Effector memory CD8-positive, alpha-beta T cell (primary cell): ENCODE data around the gene PTEN.

Experiments used
- ATAC-seq: fragments of 150-1000 bp; cut with Tn5 transposase; replicated peaks from 2 replicates; pipeline ENCODE4 v1.10.0; 2021; ENCODE audit warnings: mild to moderate bottlenecking, moderate library complexity
- DNase-seq, 3 experiments: peaks; one replicate each; pipeline ENCODE4 v3.0.0; 2021
- H3K27ac Mint-ChIP-seq, 2 donors: one replicate each; pipeline ENCODE4 v1.8.0; 2022; ENCODE audit warnings: mild to moderate bottlenecking in 2 of 2, mixed read lengths in 2 of 2, moderate library complexity in 2 of 2
- H3K27me3 Mint-ChIP-seq, 2 donors: one replicate each; pipeline ENCODE4 v1.8.0; 2022; ENCODE audit warnings: mixed read lengths in 2 of 2
- H3K36me3 Mint-ChIP-seq: one replicate; pipeline ENCODE4 v1.8.0; 2022; ENCODE audit warnings: mild to moderate bottlenecking, moderate library complexity, mixed read lengths; ENCODE audit not compliant: insufficient read depth
- H3K4me1 Mint-ChIP-seq, 2 donors: one replicate each; pipeline ENCODE4 v1.8.0; 2022; ENCODE audit warnings: low read depth in 2 of 2, mixed read lengths in 2 of 2
- H3K4me3 Mint-ChIP-seq, 2 donors: one replicate each; pipeline ENCODE4 v1.8.0; 2022; ENCODE audit warnings: mild to moderate bottlenecking in 2 of 2, mixed read lengths in 2 of 2, moderate library complexity in 2 of 2
- H3K9me3 Mint-ChIP-seq, 2 donors: one replicate each; pipeline ENCODE4 v1.8.0; 2022; ENCODE audit warnings: mixed read lengths in 2 of 2

PTEN gene

DNA sequence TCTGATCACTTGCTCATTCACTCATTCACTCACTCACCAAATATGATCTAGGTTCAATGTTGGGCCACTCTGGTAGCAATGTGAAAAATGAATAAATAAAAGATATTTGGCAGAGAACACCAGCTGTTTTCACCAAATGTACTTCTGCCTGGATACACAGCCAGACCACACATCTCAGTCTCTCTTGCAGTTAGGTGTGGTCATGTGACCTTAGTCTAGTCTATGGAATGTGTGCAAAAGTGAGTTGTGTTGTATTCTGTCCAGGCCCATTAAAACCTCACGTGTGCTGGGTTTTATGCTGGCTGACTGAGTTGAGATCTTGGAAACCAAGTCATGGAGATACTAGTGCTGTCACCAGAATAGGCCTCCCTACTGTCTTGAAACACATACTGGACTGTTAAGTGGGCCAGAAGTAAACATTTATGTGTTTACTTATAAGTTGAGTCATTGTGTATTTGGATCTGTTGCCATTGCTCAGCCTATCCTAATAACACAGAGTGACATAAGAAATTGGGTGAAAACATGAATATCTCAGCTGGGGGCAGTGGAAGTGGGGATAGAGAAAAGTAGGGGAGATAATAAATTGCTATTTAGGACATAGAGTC, 145.5 kb downstream of the PTEN start:
- Mint-ChIP-seq H3K27me3 (no peaks in the 10 kb centered on the region), H3K27ac (no peak overlapping the region), H3K36me3 (no peaks in the 10 kb centered on the region), H3K9me3 (no peaks in the 10 kb centered on the region), H3K4me3 (no peak overlapping the region), H3K4me1 (no peaks in the 10 kb centered on the region)
- no peak for DNase-seq
- no peak for ATAC-seq

DNA sequence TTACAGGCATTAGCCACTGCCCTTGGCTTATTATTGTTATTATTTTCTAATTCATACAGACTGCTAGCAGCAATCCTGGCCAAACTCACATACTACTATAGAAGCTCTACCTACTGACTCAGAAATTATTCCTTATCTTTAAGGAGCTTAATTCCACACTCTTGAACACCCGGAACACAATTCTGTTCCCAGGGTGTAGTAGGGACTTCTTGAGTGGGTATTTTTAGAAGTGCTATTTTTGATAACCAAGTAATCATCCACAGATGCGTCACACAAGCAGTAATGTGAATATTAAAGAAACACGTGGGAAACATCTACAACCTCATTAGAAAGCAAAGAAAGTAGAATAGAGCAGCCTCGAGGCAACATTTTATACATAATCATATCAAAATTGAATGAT, 149.2 kb downstream of the PTEN start:
- Mint-ChIP-seq H3K36me3 (no peaks in the 10 kb centered on the region), H3K4me3 (no peak overlapping the region), H3K9me3 (no peaks in the 10 kb centered on the region), H3K27me3 (no peaks in the 10 kb centered on the region), H3K4me1 (no peaks in the 10 kb centered on the region), H3K27ac (no peak overlapping the region)
- ATAC-seq (no peak), DNase-seq (no peak)

DNA sequence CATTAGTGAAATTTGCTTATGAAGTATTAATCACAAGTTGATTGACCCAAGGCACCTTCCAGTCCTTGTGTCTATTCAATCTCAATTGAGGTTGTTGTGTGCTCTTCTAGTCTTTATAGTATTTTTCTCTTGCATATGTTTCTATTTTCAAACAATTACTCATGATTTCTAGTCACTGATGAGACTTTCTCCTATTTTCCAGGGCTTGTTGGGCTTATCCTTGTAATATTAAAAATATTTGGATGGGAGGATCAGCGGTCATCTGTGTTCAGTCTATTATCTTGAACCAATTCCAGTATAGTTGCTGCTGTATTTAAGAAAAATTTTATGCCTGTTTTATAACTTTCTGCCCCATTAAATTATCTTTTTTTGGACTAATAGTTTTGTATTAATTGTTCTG, 154.4 kb downstream of the PTEN start:
- no peaks in the 10 kb centered on the region for H3K9me3 Mint-ChIP-seq
- no peak for DNase-seq
- H3K4me3 Mint-ChIP-seq, result no peak overlapping the region
- H3K27me3 Mint-ChIP-seq, result no peaks in the 10 kb centered on the region
- H3K4me1 Mint-ChIP-seq, result no peaks in the 10 kb centered on the region
- H3K36me3 Mint-ChIP-seq, result no peaks in the 10 kb centered on the region
- ATAC-seq, result no peak
- no peak overlapping the region for H3K27ac Mint-ChIP-seq

GRCh38 chr10:88019753-88020152, 156.3 kb downstream of the PTEN start:
- H3K27ac Mint-ChIP-seq, result no peak overlapping the region
- H3K9me3 Mint-ChIP-seq, result no peaks in the 10 kb centered on the region
- H3K4me3 Mint-ChIP-seq, result no peak overlapping the region
- ATAC-seq, result no peak
- no peaks in the 10 kb centered on the region for H3K27me3 Mint-ChIP-seq
- no peak for DNase-seq
- H3K36me3 Mint-ChIP-seq, result no peaks in the 10 kb centered on the region
- no peaks in the 10 kb centered on the region for H3K4me1 Mint-ChIP-seq
